Limb (tissue), 2 donors: ENCODE results near the gene STKLD1.
"Not testable (repeated sequence)": the region's sequence is repeated elsewhere in the genome, so short reads cannot be mapped to it uniquely, and the experiment has no call there.

ENCODE experiments used
- DNase-seq, 2 donors: peaks; one replicate each; pipeline ENCODE4 v3.0.0-alpha.2; 2016; ENCODE audit errors: extremely low spot score in 2 of 2

Gene STKLD1

GRCh38 chr9:133361507-133362092, 14.6 kb upstream of the STKLD1 start:
- DNase-seq, result no peak

- DNase-seq, result no peak
These were observed 13.7 kb upstream of the STKLD1 start for GRCh38 chr9:133362359-133363044.

- no peak for DNase-seq
These were observed 9.7 kb upstream of the STKLD1 start for GRCh38 chr9:133366435-133366834.

- no peak for DNase-seq
These were observed 8.9 kb upstream of the STKLD1 start for GRCh38 chr9:133367221-133367620.

GRCh38 chr9:133367778-133368177, 8.4 kb upstream of the STKLD1 start:
- no peak for DNase-seq

GRCh38 chr9:133368249-133368881, 7.8 kb upstream of the STKLD1 start:
- no peak for DNase-seq

GRCh38 chr9:133369422-133369821, 6.7 kb upstream of the STKLD1 start:
- no peak for DNase-seq

GRCh38 chr9:133369933-133370332, 6.2 kb upstream of the STKLD1 start:
- DNase-seq, result no peak

GRCh38 chr9:133370685-133371084, 5.5 kb upstream of the STKLD1 start:
- DNase-seq, result no peak

GRCh38 chr9:133371261-133371711, 4.9 kb upstream of the STKLD1 start:
- no peak for DNase-seq

GRCh38 chr9:133372144-133372543, 4.0 kb upstream of the STKLD1 start:
- DNase-seq, result no peak

GRCh38 chr9:133374612-133375115, 1.5 kb upstream of the STKLD1 start:
- DNase-seq, result no peak

- DNase-seq, result peak in 1 of 2 donors; percentile 7
These were observed 946 bp upstream of the STKLD1 start for GRCh38 chr9:133375116-133375723.

- not testable (repeated sequence) for DNase-seq
These were observed 1.1 kb downstream of the STKLD1 start for GRCh38 chr9:133377280-133377679.

- DNase-seq, result no peak
These were observed 1.6 kb downstream of the STKLD1 start for GRCh38 chr9:133377721-133378216.

GRCh38 chr9:133378408-133378962, 2.3 kb downstream of the STKLD1 start:
- no peak for DNase-seq

GRCh38 chr9:133379153-133380086, 3.3 kb downstream of the STKLD1 start:
- no peak for DNase-seq

- no peak for DNase-seq
These were observed 4.6 kb downstream of the STKLD1 start for GRCh38 chr9:133380734-133381133.

GRCh38 chr9:133382507-133383141, 6.5 kb downstream of the STKLD1 start:
- DNase-seq, result no peak

GRCh38 chr9:133383438-133383837, 7.3 kb downstream of the STKLD1 start:
- DNase-seq, result no peak
